HG03460 (cell line): ENCODE results near the gene GCH1.
"Not testable (repeated sequence)": the region's sequence is repeated elsewhere in the genome, so short reads cannot be mapped to it uniquely, and the experiment has no call there.

ENCODE experiments used
- ATAC-seq: cut with Tn5 transposase; IDR thresholded peaks from one replicate; pipeline ENCODE4 v1.9.1; 2021; ENCODE audit not compliant: unreplicated experiment

Gene GCH1

GRCh38 chr14:54870154-54871090 lies 32.2 kb downstream of the GCH1 start:
- not testable (repeated sequence) for ATAC-seq

GRCh38 chr14:54867011-54867410 lies 35.6 kb downstream of the GCH1 start:
- ATAC-seq = no peak

- no peak for ATAC-seq
These were observed 36.0 kb downstream of the GCH1 start for GRCh38 chr14:54866588-54866987.

GRCh38 chr14:54864526-54864925 lies 38.1 kb downstream of the GCH1 start:
- ATAC-seq = no peak

- ATAC-seq = no peak
These were observed 44.8 kb downstream of the GCH1 start for GRCh38 chr14:54857830-54858269.

- no peak for ATAC-seq
These were observed 46.5 kb downstream of the GCH1 start for GRCh38 chr14:54856152-54856551.

GRCh38 chr14:54854181-54854580 lies 48.4 kb downstream of the GCH1 start:
- peak; percentile 60 for ATAC-seq

- no peak for ATAC-seq
These were observed 49.3 kb downstream of the GCH1 start for GRCh38 chr14:54853339-54853738.

- ATAC-seq = no peak
These were observed 50.4 kb downstream of the GCH1 start for GRCh38 chr14:54852215-54852614.

GRCh38 chr14:54848910-54849309 lies 53.7 kb downstream of the GCH1 start:
- ATAC-seq = no peak

GRCh38 chr14:54845641-54846040 lies 57.0 kb downstream of the GCH1 start:
- ATAC-seq = no peak

- ATAC-seq = no peak
These were observed 58.1 kb downstream of the GCH1 start for GRCh38 chr14:54844479-54844878.

GRCh38 chr14:54840798-54841197 lies 61.8 kb downstream of the GCH1 start:
- ATAC-seq = no peak

GRCh38 chr14:54840336-54840735 lies 62.3 kb downstream of the GCH1 start:
- ATAC-seq = no peak

- no peak for ATAC-seq
These were observed 62.9 kb downstream of the GCH1 start for GRCh38 chr14:54839701-54840119.

GRCh38 chr14:54838931-54839512 lies 63.6 kb downstream of the GCH1 start:
- ATAC-seq = no peak

- ATAC-seq = no peak
These were observed 65.0 kb downstream of the GCH1 start for GRCh38 chr14:54837508-54838149.

GRCh38 chr14:54836231-54836630 lies 66.4 kb downstream of the GCH1 start:
- no peak for ATAC-seq

- no peak for ATAC-seq
These were observed 67.9 kb downstream of the GCH1 start for GRCh38 chr14:54834727-54835126.

GRCh38 chr14:54834081-54834480 lies 68.5 kb downstream of the GCH1 start:
- ATAC-seq = no peak

- ATAC-seq = no peak
These were observed 72.0 kb downstream of the GCH1 start for GRCh38 chr14:54830650-54831049.
